Mesenchymal stem cell (in vitro differentiated cells and primary cell): ENCODE data around the gene ZNF525.
"Not testable (repeated sequence)": the region's sequence is repeated elsewhere in the genome, so short reads cannot be mapped to it uniquely, and the experiment has no call there.

Experiments
- DNase-seq: peaks from one replicate; pipeline ENCODE4 v3.0.0-alpha.2; 2013
- H2AFZ ChIP-seq: one replicate; pipeline ENCODE4 v1.6.1; 2013; ENCODE audit warnings: low read depth, mild to moderate bottlenecking, control low read depth, inconsistent platforms, low read length, moderate library complexity
- H2AK5ac ChIP-seq: 2 replicates; pipeline ENCODE4 v1.6.1; 2013; ENCODE audit warnings: low read length, moderate library complexity, mild to moderate bottlenecking, inconsistent platforms; ENCODE audit not compliant: severe bottlenecking
- H2BK120ac ChIP-seq: one replicate; pipeline ENCODE4 v1.6.1; 2013; ENCODE audit warnings: low read depth, mild to moderate bottlenecking, inconsistent platforms, low read length, moderate library complexity
- H2BK12ac ChIP-seq, 2 experiments: one replicate each; pipeline ENCODE4 v1.6.1; 2013; ENCODE audit warnings: inconsistent platforms in 2 of 2, low read length in 2 of 2, mild to moderate bottlenecking in 2 of 2, moderate library complexity in 2 of 2, control low read depth in 1 of 2
- H2BK15ac ChIP-seq: one replicate; pipeline ENCODE4 v1.6.1; 2013; ENCODE audit warnings: mild to moderate bottlenecking, low read depth, inconsistent platforms; ENCODE audit not compliant: poor library complexity, severe bottlenecking
- H2BK5ac ChIP-seq: 2 replicates; pipeline ENCODE4 v1.6.1; 2013; ENCODE audit warnings: low read depth, mild to moderate bottlenecking, low read length, control low read depth, inconsistent platforms; ENCODE audit not compliant: poor library complexity, severe bottlenecking
- H3K14ac ChIP-seq, 2 experiments: one replicate each; pipeline ENCODE4 v1.6.1; 2013; ENCODE audit warnings: inconsistent platforms in 2 of 2, low read length in 2 of 2, control low read depth in 1 of 2, mild to moderate bottlenecking in 1 of 2, moderate library complexity in 1 of 2
- H3K18ac ChIP-seq, 2 experiments: one replicate each; pipeline ENCODE4 v1.6.1; 2013; ENCODE audit warnings: inconsistent platforms in 2 of 2, low read length in 2 of 2, control low read depth in 1 of 2, low read depth in 1 of 2, mild to moderate bottlenecking in 1 of 2
- H3K23ac ChIP-seq, 2 experiments: one replicate each; pipeline ENCODE4 v1.6.1; 2013; ENCODE audit warnings: inconsistent platforms in 2 of 2, low read length in 2 of 2, mild to moderate bottlenecking in 2 of 2, moderate library complexity in 2 of 2, control low read depth in 1 of 2
- H3K27ac ChIP-seq: 2 replicates; pipeline ENCODE4 v1.5.1; 2013; ENCODE audit warnings: mild to moderate bottlenecking, moderate library complexity, low read length, control low read depth, inconsistent platforms; ENCODE audit not compliant: poor library complexity, severe bottlenecking
- H3K27me3 ChIP-seq, 2 experiments: 2 replicates each; pipeline versions ENCODE4 v1.6.1 to v1.7.0; 2013; ENCODE audit warnings: low read length in 2 of 2, mild to moderate bottlenecking in 2 of 2, moderate library complexity in 2 of 2, control low read depth in 1 of 2, inconsistent platforms in 1 of 2; ENCODE audit not compliant: control insufficient read depth in 1 of 2, insufficient read depth in 1 of 2
- H3K36me3 ChIP-seq, 2 experiments: 2 replicates each; pipeline versions ENCODE4 v1.6.1 to v1.7.0; 2013; ENCODE audit warnings: low read length in 2 of 2, control low read depth in 1 of 2, inconsistent platforms in 1 of 2, low read depth in 1 of 2, mild to moderate bottlenecking in 1 of 2; ENCODE audit not compliant: insufficient read depth in 2 of 2, control insufficient read depth in 1 of 2
- H3K4ac ChIP-seq, 2 experiments: one replicate each; pipeline ENCODE4 v1.6.1; 2013; ENCODE audit warnings: inconsistent platforms in 2 of 2, low read length in 2 of 2, mild to moderate bottlenecking in 2 of 2, moderate library complexity in 2 of 2, control low read depth in 1 of 2, low read depth in 1 of 2
- H3K4me1 ChIP-seq: 2 replicates; pipeline ENCODE4 v1.6.1; 2013; ENCODE audit warnings: low read depth, low read length, control low read depth; ENCODE audit not compliant: control insufficient read depth, insufficient read depth
- H3K4me2 ChIP-seq: 2 replicates; pipeline ENCODE4 v1.6.1; 2013; ENCODE audit warnings: low read length, mild to moderate bottlenecking, inconsistent platforms; ENCODE audit not compliant: poor library complexity, severe bottlenecking
- H3K4me3 ChIP-seq, 2 experiments: 2 replicates each; pipeline versions ENCODE4 v1.5.1 to v1.7.0; 2013; ENCODE audit warnings: low read length in 2 of 2, mild to moderate bottlenecking in 2 of 2, control low read depth in 1 of 2, low read depth in 1 of 2; ENCODE audit not compliant: insufficient read depth in 1 of 2
- H3K79me1 ChIP-seq: replicated peaks from 2 replicates; pipeline ENCODE4 v1.6.1; 2013; ENCODE audit warnings: mild to moderate bottlenecking, control low read depth, low read length, inconsistent platforms; ENCODE audit not compliant: poor library complexity, severe bottlenecking
- H3K9ac ChIP-seq: 2 replicates; pipeline ENCODE4 v1.7.0; 2013; ENCODE audit warnings: mild to moderate bottlenecking, low read length, moderate library complexity
- H3K9me3 ChIP-seq: 2 replicates; pipeline ENCODE4 v1.7.0; 2013; ENCODE audit warnings: mild to moderate bottlenecking, low read length; ENCODE audit not compliant: control insufficient read depth
- H4K8ac ChIP-seq: one replicate; pipeline ENCODE4 v1.6.1; 2013; ENCODE audit warnings: inconsistent platforms, mild to moderate bottlenecking, low read length, moderate library complexity
- H4K91ac ChIP-seq: one replicate; pipeline ENCODE4 v1.6.1; 2013; ENCODE audit warnings: mild to moderate bottlenecking, low read length, inconsistent platforms
- WGBS: methylation state at CpG from one replicate; pipeline ENCODE4 v1.1.7; 2013; ENCODE audit warnings: mixed read lengths; 5-methylcytosine and 5-hydroxymethylcytosine counted together

ZNF525 gene

DNA sequence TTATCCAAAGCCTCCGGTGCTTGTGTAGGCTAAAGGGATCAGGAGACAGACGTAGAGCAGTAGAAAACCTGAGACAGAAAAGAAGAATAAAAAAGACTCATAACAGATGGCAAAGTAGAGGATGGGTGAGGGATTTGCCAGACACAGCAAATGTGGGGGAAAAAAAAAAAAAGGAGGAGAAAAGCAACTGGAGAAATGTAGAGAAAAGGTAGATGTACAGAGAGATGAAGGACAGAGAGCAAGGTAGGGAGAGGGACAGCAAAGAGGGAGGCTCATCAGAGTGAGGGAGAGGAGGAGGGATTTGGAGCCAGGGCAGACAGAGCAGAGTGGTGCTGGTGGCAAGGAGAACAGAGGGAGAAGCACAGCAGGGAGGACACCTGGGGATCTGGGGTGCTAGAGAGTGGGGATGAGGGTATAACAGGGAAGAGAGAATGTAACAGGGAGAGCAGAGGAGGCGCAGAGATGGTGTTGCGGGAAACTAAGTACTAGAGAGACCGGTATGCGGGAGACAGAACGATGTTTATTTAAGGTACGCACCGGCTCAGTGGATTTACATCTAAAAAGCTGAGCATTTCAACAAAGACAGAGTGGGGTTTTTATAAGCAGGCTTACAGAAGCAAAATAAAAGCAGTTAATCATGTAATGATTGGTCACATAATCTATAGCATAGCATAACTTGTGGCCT is 30.5 kb downstream of the ZNF525 start:
- H3K14ac ChIP-seq, H2BK120ac ChIP-seq, H3K9me3 ChIP-seq, H4K8ac ChIP-seq, H2BK15ac ChIP-seq, H3K27ac ChIP-seq, H3K4me1 ChIP-seq, H2AK5ac ChIP-seq, H2BK5ac ChIP-seq, H2BK12ac ChIP-seq, H3K4ac ChIP-seq, DNase-seq, H3K27me3 ChIP-seq, H3K18ac ChIP-seq, H2AFZ ChIP-seq, H4K91ac ChIP-seq: not testable (repeated sequence)
- H3K4me2 ChIP-seq, result peak overlapping the region; percentile 96
- H3K4me3 ChIP-seq, result peak overlapping the region; percentile 74 to 91
- H3K79me1 ChIP-seq, result peaks cover 13% of the 10 kb centered on the region
- WGBS, result 4% methylated on average over 9 of the region's 9 CpGs
- H3K23ac ChIP-seq, result peak overlapping the region in 1 of 2 experiments; percentile 60
- H3K9ac ChIP-seq, result peak overlapping the region; percentile 95
- H3K36me3 ChIP-seq, result peaks cover 21 to 30% of the 10 kb centered on the region in 2 experiments

DNA sequence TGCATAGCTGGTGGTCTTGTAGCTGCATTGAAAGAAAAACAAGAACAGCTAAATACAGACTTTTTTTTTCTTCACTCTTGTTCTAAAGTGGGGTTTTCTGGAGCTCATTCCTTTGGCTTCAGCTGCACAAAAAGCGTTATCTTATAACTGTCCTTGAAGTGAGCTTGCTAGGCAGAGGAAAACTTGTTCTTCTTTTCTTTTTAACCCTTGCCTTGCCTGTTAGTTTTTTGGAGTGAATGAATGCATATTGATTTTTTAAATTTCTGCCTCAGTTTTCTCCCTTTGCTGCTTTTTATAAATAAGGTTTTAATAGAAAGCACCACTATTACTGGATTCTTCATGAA is 31.0 kb downstream of the ZNF525 start:
- H3K4me2 ChIP-seq, result no peak overlapping the region
- H2BK120ac ChIP-seq, result no peak overlapping the region
- H3K23ac ChIP-seq, result no peak overlapping the region
- no peak overlapping the region for H3K27ac ChIP-seq
- H4K8ac ChIP-seq, result no peak overlapping the region
- H3K27me3 ChIP-seq, result no peaks in the 10 kb centered on the region
- peak; percentile 2 for DNase-seq
- no peak overlapping the region for H2AK5ac ChIP-seq
- 11% methylated on average over 1 of the region's 1 CpG for WGBS
- no peak overlapping the region for H3K14ac ChIP-seq
- H3K4me1 ChIP-seq, result peaks cover 7% of the 10 kb centered on the region
- no peak overlapping the region for H2BK15ac ChIP-seq
- H3K9me3 ChIP-seq, result peaks cover 12% of the 10 kb centered on the region
- peak overlapping the region in 1 of 2 experiments; percentile 91 for H3K4me3 ChIP-seq
- no peak overlapping the region for H3K4ac ChIP-seq
- H2BK12ac ChIP-seq, result no peak overlapping the region
- H3K36me3 ChIP-seq, result peaks cover 25 to 32% of the 10 kb centered on the region in 2 experiments
- H3K79me1 ChIP-seq, result peaks cover 15% of the 10 kb centered on the region
- no peak overlapping the region for H4K91ac ChIP-seq
- no peak overlapping the region for H3K18ac ChIP-seq
- no peak overlapping the region for H2AFZ ChIP-seq
- H2BK5ac ChIP-seq, result no peak overlapping the region
- H3K9ac ChIP-seq, result peak overlapping the region; percentile 95

DNA sequence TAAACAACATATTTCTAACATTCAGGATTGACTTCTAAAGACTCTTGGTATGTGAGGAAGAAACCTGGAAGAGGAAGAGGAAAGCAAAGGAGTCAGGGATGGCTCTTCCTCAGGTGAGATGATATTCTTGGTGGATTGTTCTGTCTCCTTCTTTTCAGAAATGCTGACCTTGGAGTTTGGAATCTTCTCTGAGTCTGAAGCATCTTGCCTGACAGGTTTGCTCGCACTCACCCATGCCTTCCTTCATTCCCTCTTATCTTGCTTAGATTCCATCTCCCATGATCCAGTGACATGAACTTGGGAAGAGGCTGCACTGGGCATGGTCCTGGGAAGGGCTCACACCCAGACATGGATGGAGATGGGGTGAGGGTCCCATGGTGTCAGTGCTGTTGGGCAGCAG is 32.4 kb downstream of the ZNF525 start:
- not testable (repeated sequence) for H3K14ac ChIP-seq, H2BK15ac ChIP-seq, H2AFZ ChIP-seq, DNase-seq, H2AK5ac ChIP-seq, H2BK120ac ChIP-seq, H3K4me2 ChIP-seq, H3K4me3 ChIP-seq, H4K91ac ChIP-seq, H3K4ac ChIP-seq, H3K4me1 ChIP-seq, H3K9ac ChIP-seq, H2BK12ac ChIP-seq, H3K27ac ChIP-seq, H3K18ac ChIP-seq, H4K8ac ChIP-seq, H3K27me3 ChIP-seq, H3K23ac ChIP-seq, H2BK5ac ChIP-seq
- Histone ChIP-seq H3K9me3 (peaks cover 22% of the 10 kb centered on the region), H3K79me1 (peaks cover 21% of the 10 kb centered on the region), H3K36me3 (peaks cover 37 to 46% of the 10 kb centered on the region in 2 experiments)
- WGBS, result no CpG with 5 or more reads among the region's 1 CpG

DNA sequence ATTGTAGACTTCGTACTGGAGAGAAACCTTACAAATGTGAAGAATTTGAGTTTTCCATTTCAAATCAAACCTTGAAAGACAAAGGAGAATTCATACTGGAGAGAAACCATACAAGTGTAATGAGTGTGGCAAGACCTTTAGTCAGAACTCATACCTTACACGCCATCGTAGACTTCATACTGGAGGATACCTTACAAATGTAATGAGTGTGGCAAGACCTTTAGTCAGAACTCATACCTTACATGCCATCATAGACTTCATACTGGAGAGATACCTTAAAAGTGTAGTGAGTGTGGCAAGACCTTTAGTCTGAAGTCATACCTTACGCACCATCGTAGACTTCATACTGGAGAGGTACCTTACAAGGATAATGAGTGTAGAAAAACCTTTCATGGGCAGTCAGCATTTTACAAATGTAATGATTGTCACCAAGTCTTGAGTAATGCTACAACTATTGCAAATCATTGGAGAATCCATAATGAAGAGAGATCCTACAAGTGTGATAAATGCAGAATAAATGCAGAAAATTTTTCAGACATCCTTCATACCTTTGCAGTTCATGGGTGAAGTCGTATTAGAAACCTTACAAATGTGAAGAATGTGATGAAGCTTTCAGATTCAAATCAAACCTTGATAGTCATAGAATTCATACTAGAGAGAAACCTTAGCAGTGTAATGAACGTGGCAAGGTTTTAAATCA is 44.1 kb downstream of the ZNF525 start:
- Histone ChIP-seq H3K14ac (no peak overlapping the region), H3K9me3 (peaks cover 80% of the 10 kb centered on the region), H3K4me2 (no peak overlapping the region), H3K9ac (no peak overlapping the region), H3K18ac (no peak overlapping the region), H2AK5ac (no peak overlapping the region), H3K4me1 (no peaks in the 10 kb centered on the region), H3K27me3 (no peaks in the 10 kb centered on the region), H3K23ac (no peak overlapping the region), H2BK15ac (no peak overlapping the region), H3K79me1 (peaks cover 3% of the 10 kb centered on the region), H3K4me3 (peak overlapping the region in 1 of 2 experiments; percentile 63), H3K4ac (no peak overlapping the region), H2BK12ac (no peak overlapping the region), H3K27ac (no peak overlapping the region), H2BK5ac (no peak overlapping the region), H2AFZ (no peak overlapping the region), H4K8ac (no peak overlapping the region), H2BK120ac (no peak overlapping the region), H3K36me3 (peaks cover 16 to 50% of the 10 kb centered on the region in 2 experiments), H4K91ac (no peak overlapping the region)
- no peak for DNase-seq
- 96% methylated on average over 6 of the region's 7 CpGs for WGBS
